Measurements from ENCODE around the gene FOXP1.
"Not testable (repeated sequence)": the region's sequence is repeated elsewhere in the genome, so short reads cannot be mapped to it uniquely, and the experiment has no call there.

The FOXP1 gene

DNA sequence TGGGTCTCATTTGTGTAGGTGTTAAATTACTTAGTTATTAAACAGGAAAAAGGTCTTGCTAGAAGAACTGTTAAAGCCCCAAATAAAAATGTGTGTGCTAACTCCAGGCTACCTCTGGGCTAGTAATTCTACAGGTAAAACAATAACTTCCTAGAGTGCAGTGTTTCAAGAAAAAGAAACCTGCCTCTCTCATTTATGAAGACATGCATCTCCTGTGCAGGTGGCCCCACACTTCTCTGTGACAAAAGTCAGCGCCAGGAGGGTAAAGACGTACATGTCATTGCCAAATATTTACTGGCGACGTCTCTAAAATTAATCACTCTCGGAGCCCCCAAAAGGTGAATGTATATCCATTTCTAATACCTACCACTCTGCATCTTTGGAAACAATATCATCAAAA is 131.7 kb downstream of the FOXP1 start:
- no peak for DNase-seq (ENCODE audit: low spot score)

- DNase-seq (ENCODE audit: low spot score): no peak
Measured at GRCh38 chr3:71451060-71451459, 132.5 kb downstream of the FOXP1 start.

DNA sequence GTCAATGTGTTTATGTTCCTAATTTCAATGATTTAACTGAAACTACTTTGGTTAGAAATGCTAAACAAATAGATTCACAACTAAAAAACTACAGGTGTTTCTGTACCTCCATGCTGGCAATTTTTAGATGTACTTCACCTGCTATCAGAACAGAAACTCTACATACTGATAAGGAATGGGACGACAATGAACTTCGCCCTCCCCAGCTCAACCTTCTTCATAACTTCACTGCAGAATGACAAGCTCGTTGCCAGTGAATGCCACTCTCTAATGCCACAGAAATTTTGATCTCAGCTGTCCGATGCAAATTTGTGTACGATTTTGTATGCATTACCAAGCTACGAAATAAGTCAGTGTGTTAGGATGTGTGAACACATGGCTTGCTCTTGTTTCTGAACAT is 133.4 kb downstream of the FOXP1 start:
- no peak for DNase-seq (ENCODE audit: low spot score)

DNA sequence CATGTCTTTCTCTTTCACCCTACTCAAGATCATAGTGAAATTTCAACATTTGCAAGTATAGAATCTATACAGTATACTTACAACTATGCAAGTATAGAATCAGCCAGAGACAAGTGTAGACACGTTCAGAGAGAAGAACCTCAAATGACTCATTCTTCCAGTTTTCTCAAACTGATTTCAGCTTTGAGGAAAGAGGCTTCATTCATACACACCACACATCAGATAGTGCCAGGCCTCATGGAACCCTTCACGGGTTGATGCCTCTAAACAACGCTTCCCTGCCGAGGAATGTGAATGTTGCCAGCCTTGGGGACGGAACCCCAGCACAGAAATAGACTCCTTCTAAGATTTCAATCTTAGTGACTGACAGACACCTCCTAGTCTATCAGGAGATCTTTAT is 135.7 kb downstream of the FOXP1 start:
- peak; percentile 39 for DNase-seq (ENCODE audit: low spot score)

DNA sequence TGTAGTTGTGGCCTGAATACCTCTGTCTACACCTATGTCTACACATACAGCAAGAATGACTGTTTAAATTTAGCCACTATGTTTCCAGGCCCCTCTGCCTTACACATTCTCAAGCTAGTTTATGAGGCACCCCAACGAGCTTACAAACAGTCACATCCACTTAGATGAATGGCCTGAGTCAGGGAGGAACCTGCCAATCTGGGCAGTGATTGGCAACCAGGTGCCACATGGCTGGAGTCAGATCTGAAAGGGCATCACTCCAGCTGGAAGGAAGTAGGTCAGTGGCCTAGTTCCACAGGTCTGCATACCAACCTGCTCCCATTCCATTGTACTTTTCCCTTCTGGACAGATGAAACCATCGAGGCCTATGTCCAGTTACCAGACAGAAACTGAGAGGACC is 136.3 kb downstream of the FOXP1 start:
- no peak for DNase-seq (ENCODE audit: low spot score)

DNA sequence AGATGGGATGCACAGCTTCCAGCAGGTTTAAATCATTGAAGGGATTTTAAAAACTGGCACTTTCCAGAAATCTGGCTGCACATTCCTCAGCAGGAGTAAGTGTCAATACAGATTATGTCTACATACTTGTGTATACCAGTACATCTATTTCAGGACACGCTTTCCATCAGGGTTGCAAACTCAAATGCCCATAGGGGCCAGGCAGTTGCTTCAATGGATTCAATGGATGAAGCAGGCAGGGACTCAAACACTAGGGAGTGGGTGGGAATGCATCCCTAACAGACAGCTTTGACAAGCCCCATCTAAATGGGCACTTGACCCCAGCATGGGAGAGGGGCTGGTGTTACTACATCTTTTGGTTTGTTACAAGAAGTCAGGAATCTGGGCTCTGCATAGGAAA is 136.8 kb downstream of the FOXP1 start:
- DNase-seq (ENCODE audit: low spot score): no peak

GRCh38 chr3:71446260-71446659 is 137.3 kb downstream of the FOXP1 start:
- DNase-seq (ENCODE audit: low spot score): no peak

GRCh38 chr3:71444861-71445259 is 138.7 kb downstream of the FOXP1 start:
- DNase-seq (ENCODE audit: low spot score): no peak

GRCh38 chr3:71444028-71444860 is 139.3 kb downstream of the FOXP1 start:
- peak; percentile 79 for DNase-seq (ENCODE audit: low spot score)

DNA sequence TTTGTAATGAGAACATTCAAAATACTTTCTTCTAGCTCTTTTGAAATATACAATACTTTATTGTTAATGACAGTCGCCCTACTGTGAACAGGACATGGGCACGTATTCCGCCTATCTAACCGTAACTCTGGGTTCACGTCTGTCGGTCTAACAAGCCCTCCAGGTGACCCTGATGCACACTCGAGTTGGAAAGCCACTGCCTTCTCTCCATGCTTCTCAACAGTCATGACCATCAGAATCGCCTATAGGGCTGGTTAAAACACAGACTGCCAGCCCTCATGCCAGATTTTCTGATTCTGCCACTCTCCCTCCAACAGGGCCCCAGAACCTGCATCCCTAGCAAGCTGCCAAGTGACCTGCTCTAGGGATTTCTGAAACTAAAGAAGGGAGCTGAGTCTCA is 140.2 kb downstream of the FOXP1 start:
- no peak for DNase-seq (ENCODE audit: low spot score)

- no peak for DNase-seq (ENCODE audit: low spot score)
Measured at GRCh38 chr3:71442652-71443042, 140.9 kb downstream of the FOXP1 start.

- no peak for DNase-seq (ENCODE audit: low spot score)
Measured at GRCh38 chr3:71441925-71442651, 141.4 kb downstream of the FOXP1 start.

DNA sequence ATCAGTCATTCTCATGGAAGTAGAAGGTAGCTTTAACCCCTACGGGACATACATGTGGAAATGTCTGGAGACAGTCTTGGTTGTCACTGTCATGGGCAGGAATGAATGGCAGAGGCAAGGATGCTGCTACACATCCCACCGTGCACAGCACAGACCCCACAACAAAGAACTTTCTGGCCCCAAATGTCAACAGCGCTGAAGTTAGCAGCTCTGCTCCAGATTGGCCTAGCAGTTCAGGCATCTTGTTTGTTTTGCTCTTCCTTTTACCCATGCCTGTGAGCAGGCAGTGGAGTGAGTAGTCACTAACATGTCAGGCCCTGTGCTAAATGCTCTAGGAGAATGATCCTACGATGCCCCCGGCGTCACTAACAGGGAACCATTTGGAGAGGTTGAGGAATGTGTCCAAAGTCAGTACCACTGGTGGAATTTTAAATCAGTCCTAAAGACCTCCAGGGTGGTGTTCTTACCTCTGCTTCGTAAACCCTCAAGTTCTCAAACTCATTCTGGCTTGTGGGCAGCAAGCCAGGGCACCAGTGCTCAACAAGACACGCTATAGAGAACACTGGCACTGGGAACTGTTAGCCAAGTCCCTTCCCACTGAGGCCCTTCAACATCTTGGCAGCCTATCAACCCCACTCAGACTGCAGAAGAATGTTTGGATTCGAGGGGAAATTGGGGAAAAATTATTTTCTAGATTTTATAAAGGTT is 142.2 kb downstream of the FOXP1 start:
- no peak for DNase-seq (ENCODE audit: low spot score)

DNA sequence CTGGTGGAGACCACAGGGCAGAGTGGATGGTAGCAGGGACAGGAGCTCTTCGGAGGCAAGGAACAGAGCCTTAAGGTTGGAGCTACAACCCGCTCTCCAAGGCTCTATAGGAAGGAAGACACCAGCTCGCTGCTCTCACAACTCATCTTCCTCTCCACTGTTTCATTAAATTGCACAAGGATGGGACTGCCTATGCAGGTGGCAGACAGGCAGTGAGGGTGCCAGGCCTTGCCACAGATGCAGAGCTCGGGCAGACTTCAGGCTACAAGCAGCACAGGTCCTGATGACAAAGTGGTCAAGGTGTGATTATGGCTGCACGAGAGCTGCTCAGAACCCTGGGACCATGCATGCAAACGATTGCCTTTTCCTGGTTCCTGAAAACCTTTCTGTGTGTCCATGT is 144.6 kb downstream of the FOXP1 start:
- DNase-seq (ENCODE audit: low spot score): no peak

GRCh38 chr3:71438071-71438685 is 145.3 kb downstream of the FOXP1 start:
- DNase-seq (ENCODE audit: low spot score): no peak

DNA sequence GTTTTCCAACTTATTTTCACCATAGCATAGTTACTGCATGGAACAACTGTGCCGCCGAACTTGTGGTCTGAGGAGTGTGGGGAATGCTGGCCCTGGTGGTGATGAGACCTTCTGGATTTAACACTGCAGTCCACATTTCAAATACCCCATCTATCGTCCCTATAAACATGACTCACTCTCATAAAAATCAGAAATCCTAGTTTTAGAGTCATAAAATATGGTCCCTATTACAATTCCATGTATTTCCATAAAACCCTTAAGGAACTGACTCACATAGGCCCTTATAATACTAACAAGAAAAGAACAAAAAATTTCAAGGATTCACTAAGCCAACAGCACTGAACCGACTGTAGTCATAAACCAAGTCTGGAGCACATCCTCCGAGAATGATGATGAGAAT is 147.2 kb downstream of the FOXP1 start:
- DNase-seq (ENCODE audit: low spot score): no peak

- not testable (repeated sequence) for DNase-seq (ENCODE audit: low spot score)
Measured at GRCh38 chr3:71435836-71436235, 147.7 kb downstream of the FOXP1 start.

DNA sequence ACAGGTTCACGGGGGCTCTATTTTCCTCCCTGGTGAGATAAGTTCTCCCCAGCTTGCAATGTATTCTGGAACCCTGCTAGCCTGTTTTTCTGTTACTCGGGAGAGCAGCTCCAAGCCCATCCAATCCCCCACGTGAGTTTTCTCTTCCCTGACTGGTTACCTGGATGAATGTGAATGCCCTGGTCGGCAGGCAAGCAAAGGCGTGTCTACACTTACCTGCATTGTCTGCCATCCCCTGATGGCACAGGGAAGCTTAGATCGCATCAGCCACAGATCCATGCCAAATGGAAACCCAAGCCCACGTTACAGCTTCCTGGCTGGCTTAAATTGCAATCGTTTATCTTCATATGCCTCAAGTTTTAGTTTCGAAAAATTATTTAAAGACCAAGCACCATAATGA is 149.9 kb downstream of the FOXP1 start:
- DNase-seq (ENCODE audit: low spot score): no peak

GRCh38 chr3:71432044-71432975 is 151.2 kb downstream of the FOXP1 start:
- no peak for DNase-seq (ENCODE audit: low spot score)

DNA sequence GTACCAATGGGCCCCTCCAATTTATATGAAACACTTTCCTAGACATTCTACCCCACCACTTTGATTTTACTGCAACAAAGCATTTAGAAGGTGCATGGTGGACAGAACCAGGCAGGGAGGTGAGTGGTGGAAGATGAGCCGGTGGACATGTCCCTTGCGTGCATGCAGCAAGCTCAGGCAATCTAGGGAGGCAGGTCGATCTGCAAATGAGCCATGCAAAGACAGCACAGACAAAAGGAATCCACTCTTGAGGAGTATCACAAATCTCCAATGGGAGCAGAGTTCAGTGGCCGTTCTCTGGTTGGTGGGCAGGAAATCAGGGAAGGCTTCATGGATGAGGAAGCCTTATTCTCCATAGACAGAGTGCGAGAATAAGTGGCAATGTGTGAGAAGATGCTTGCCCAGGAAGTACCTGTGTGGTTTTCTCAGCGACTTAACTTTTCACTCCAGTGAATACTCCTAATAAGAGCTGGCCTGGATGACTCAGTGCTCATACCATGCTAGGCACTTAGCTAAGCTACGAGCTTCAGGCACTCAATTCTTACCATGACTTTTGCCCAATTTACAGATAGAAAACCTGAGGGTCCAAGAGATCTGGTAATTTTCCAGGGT is 152.5 kb downstream of the FOXP1 start:
- DNase-seq (ENCODE audit: low spot score): no peak

GRCh38 chr3:71429597-71429988 is 153.9 kb downstream of the FOXP1 start:
- DNase-seq (ENCODE audit: low spot score): no peak

Measured in CD4-positive, alpha-beta T cell treated with Interleukin-15 for 4 hours (primary cell).